ENCODE measurements around the gene CNNM1. TPM values are rescaled to one million over a fixed set of nuclear protein-coding genes. Genes with fewer than 3 reads are reported as not detected.

Gene CNNM1
- total RNA-seq, 3 donors from 2014 or later, result 0.64 to 0.98 (median 0.88) TPM

DNA sequence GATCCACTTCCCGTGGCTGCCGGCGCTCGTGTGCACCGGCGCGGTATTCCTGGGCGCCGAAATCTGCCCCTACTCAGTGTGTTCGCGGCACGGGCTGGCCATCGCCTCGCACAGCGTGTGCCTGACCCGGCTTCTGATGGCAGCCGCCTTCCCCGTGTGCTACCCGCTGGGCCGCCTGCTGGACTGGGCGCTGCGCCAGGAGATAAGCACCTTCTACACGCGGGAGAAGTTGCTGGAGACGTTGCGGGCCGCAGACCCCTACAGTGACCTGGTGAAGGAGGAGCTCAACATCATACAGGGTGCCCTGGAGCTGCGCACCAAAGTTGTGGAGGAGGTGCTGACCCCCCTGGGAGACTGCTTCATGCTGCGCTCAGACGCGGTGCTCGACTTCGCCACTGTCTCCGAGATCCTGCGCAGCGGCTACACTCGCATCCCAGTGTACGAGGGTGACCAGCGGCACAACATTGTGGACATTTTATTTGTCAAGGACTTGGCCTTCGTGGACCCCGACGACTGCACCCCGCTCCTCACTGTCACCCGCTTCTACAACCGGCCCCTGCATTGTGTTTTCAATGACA, 1.3 kb downstream of the CNNM1 start:
- peak overlapping the region; percentile 48 to 84 (median 63) for H3K4me3 ChIP-seq
- no peak for TF ChIP-seq POLR2AphosphoS5 (IDR thresholded peaks at IDR 0.05)
- TF ChIP-seq, protein P1, sequence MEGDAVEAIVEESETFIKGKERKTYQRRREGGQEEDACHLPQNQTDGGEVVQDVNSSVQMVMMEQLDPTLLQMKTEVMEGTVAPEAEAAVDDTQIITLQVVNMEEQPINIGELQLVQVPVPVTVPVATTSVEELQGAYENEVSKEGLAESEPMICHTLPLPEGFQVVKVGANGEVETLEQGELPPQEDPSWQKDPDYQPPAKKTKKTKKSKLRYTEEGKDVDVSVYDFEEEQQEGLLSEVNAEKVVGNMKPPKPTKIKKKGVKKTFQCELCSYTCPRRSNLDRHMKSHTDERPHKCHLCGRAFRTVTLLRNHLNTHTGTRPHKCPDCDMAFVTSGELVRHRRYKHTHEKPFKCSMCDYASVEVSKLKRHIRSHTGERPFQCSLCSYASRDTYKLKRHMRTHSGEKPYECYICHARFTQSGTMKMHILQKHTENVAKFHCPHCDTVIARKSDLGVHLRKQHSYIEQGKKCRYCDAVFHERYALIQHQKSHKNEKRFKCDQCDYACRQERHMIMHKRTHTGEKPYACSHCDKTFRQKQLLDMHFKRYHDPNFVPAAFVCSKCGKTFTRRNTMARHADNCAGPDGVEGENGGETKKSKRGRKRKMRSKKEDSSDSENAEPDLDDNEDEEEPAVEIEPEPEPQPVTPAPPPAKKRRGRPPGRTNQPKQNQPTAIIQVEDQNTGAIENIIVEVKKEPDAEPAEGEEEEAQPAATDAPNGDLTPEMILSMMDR (IDR thresholded peaks at IDR 0.05), result no peak
- TF ChIP-seq POLR2A (IDR thresholded peaks at IDR 0.05), result no peak
- H3K27ac ChIP-seq, result no peak overlapping the region
- intact Hi-C loops (cut with DNase I; ENCODE audit: low total_unique reads), result no loop called here
- no peak for DNase-seq (ENCODE audit: low spot score in 2 of 2)
- no peaks in the 10 kb centered on the region for H3K36me3 ChIP-seq
- H3K4me1 ChIP-seq, result peaks cover 0 to 4% of the 10 kb centered on the region in 2 donors
- no peaks in the 10 kb centered on the region for H3K9me3 ChIP-seq
- peaks cover 6 to 20% of the 10 kb centered on the region in 2 donors for H3K27me3 ChIP-seq

DNA sequence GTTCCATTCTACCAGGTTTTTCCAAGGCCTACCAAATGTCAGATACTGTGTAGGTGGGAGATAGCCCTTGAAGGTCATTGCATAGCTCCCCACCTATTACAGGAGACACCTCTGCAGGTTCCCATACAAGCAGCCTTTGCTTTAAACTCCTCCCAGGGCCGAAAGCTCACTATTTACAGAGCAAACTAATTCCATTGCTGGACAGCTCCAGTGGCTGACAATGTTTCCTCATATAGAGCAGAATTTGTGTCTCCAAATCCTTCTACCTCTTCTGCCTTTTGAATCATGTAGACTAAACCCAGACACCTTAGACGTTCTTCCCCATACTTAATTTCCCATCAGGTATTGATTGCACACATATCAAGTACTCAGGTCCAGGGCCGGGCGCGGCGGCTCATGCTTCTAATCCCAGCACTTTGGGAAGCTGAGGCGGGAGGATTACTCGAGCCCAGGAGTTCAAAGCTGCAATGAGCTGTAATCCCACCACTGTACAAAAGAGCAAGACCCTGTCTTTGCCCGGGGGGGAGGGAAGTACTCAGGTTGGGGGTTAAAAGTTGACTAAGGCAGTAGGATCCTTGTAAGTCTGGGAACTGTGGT, 2.1 kb downstream of the CNNM1 start:
- Histone ChIP-seq H3K27ac (no peak overlapping the region), H3K36me3 (no peaks in the 10 kb centered on the region), H3K27me3 (peaks cover 6 to 20% of the 10 kb centered on the region in 2 donors), H3K9me3 (no peaks in the 10 kb centered on the region), H3K4me3 (no peak overlapping the region), H3K4me1 (peaks cover 0 to 4% of the 10 kb centered on the region in 2 donors)
- intact Hi-C loops (cut with DNase I; ENCODE audit: low total_unique reads), result no loop called here
- DNase-seq (ENCODE audit: low spot score in 2 of 2), result no peak
- TF ChIP-seq POLR2AphosphoS5 (IDR thresholded peaks at IDR 0.05) (no peak), POLR2A (IDR thresholded peaks at IDR 0.05) (no peak)
- TF ChIP-seq, protein P1 (IDR thresholded peaks at IDR 0.05), result no peak

DNA sequence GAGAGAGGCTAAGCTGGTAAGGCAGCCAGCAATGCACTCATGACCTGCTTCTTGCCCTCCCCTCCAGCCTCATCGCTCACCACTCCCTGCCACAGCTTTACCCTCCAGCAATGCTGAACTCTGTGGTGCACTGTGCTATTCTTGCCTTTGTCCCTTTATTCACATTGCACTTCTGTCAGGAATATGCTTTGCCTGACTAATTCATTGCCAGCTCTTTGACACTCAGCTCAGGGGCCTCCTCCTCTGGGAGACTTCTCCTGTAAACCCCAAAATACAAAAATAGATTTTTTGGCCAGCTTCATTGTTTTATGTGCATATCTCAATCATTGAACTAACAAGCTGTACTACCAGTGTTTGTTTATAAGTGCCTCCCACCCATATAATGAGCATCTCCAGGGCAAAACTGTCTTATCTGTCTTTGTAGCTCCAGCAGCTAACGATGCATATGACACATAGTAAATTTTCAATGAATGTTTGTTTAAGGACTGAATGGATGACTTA, 8.2 kb downstream of the CNNM1 start:
- no peak for DNase-seq (ENCODE audit: low spot score in 2 of 2)
- Histone ChIP-seq H3K27ac (no peak overlapping the region), H3K9me3 (no peaks in the 10 kb centered on the region), H3K36me3 (no peaks in the 10 kb centered on the region), H3K4me3 (no peak overlapping the region), H3K4me1 (peaks cover 0 to 5% of the 10 kb centered on the region in 2 donors), H3K27me3 (no peaks in the 10 kb centered on the region)
- TF ChIP-seq POLR2AphosphoS5 (IDR thresholded peaks at IDR 0.05) (no peak), POLR2A (IDR thresholded peaks at IDR 0.05) (no peak)
- TF ChIP-seq, protein P1 (IDR thresholded peaks at IDR 0.05), result no peak
- intact Hi-C loops (cut with DNase I; ENCODE audit: low total_unique reads), result no loop called here

DNA sequence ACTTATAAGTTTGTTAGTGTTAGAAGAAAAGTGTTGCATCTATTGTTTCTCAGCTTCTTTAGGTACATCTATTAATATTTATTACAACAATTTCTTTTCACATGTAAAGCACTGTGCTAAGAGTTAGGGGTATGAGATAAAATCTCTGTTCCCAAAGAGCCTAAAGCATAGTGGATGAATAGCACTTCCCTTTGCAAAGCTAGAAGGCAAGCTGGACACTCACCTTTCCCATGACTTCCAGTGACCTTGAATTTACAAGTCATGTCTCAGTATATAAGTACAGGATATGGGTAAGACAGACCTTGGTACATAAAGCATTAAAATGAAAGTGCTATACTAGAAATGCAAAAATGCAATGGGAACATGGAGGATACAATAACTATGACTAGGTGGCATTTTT, 8.7 kb downstream of the CNNM1 start:
- Histone ChIP-seq H3K36me3 (no peaks in the 10 kb centered on the region), H3K9me3 (no peaks in the 10 kb centered on the region), H3K4me1 (peaks cover 0 to 5% of the 10 kb centered on the region in 2 donors), H3K4me3 (no peak overlapping the region), H3K27ac (no peak overlapping the region), H3K27me3 (no peaks in the 10 kb centered on the region)
- DNase-seq (ENCODE audit: low spot score in 2 of 2), result no peak
- no peak for TF ChIP-seq POLR2A (IDR thresholded peaks at IDR 0.05)
- no peak for TF ChIP-seq POLR2AphosphoS5 (IDR thresholded peaks at IDR 0.05)
- TF ChIP-seq, protein P1 (IDR thresholded peaks at IDR 0.05), result no peak
- intact Hi-C loops (cut with DNase I; ENCODE audit: low total_unique reads), result no loop called here

DNA sequence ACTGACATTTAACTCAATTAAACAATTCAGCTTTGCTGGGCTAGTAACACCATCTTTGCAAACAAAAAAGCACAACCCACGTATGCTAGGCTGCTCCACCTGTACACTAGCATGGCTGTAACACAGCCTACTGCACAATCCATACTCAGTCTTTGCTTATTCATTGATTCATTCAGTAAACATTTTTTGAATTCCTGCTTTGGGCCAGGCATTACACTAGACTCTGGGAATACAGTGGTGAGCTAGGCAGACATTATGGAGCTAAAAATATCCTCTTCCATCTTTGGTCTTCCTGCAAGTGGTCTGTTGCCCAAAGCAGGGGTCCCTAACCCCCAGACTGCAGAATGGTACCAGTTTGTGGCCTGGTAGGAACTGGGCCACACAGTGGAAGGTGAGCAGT, 9.9 kb downstream of the CNNM1 start:
- no peak overlapping the region for H3K27ac ChIP-seq
- H3K4me3 ChIP-seq, result no peak overlapping the region
- no peaks in the 10 kb centered on the region for H3K27me3 ChIP-seq
- H3K36me3 ChIP-seq, result no peaks in the 10 kb centered on the region
- intact Hi-C loops (cut with DNase I; ENCODE audit: low total_unique reads), result no loop called here
- TF ChIP-seq POLR2A (IDR thresholded peaks at IDR 0.05), result no peak
- H3K9me3 ChIP-seq, result no peaks in the 10 kb centered on the region
- DNase-seq (ENCODE audit: low spot score in 2 of 2), result no peak
- peaks cover 0 to 5% of the 10 kb centered on the region in 2 donors for H3K4me1 ChIP-seq
